ENCODE measurements around the gene DCAF4.

GRCh38 chr14:72970058-72970630 lies 43.9 kb downstream of the DCAF4 start:
- TF ChIP-seq CTCF (conservative IDR thresholded peaks at IDR 0.05) = no peak
- TF ChIP-seq EZH2 (IDR thresholded peaks at IDR 0.05; ENCODE audit: low read depth) = no peak

All from PC-9 (cell line).